Thoracic aorta (tissue), 2 donors: Measurements from ENCODE around the gene PPIP5K2. TPM values are rescaled to one million over a fixed set of nuclear protein-coding genes. Genes with fewer than 3 reads are reported as not detected.

ENCODE experiments used
- ATAC-seq: fragments of 150-250 bp; one replicate; pipeline ENCODE4 v1.8.0; 2017; ENCODE audit warnings: low read depth; ENCODE audit not compliant: insufficient number of reproducible peaks, low FRiP score
- DNase-seq: peaks from one replicate; pipeline ENCODE4 v3.0.0-alpha.2; 2020; ENCODE audit warnings: low spot score
- H3K27ac ChIP-seq, 2 donors: fragments of 200-600 bp; sonication (generic); 1 replicate in 1 of 2; 2 replicates in 1 of 2; pipeline ENCODE4 v1.5.1; 2016; ENCODE audit warnings: mild to moderate bottlenecking in 2 of 2, moderate library complexity in 2 of 2
- H3K27me3 ChIP-seq: fragments of 200-600 bp; sonication (generic); replicated peaks from 2 replicates; pipeline ENCODE4 v1.6.0; 2016; ENCODE audit warnings: mild to moderate bottlenecking; ENCODE audit not compliant: insufficient read depth
- H3K36me3 ChIP-seq: fragments of 200-600 bp; sonication (generic); one replicate; pipeline ENCODE4 v1.5.1; 2016
- H3K4me1 ChIP-seq, 2 donors: fragments of 200-600 bp; sonication (generic); 1 replicate in 1 of 2; 2 replicates in 1 of 2; pipeline versions ENCODE4 v1.5.1 to v1.6.0; 2016; ENCODE audit warnings: low read depth in 2 of 2, mild to moderate bottlenecking in 1 of 2; ENCODE audit not compliant: control insufficient read depth in 1 of 2
- H3K4me3 ChIP-seq: fragments of 200-600 bp; sonication (generic); 2 replicates; pipeline ENCODE4 v1.5.1; 2016; ENCODE audit warnings: mild to moderate bottlenecking
- H3K9me3 ChIP-seq: fragments of 200-600 bp; sonication (generic); 2 replicates; pipeline ENCODE4 v1.5.1; 2016
- total RNA-seq, 2 donors: library from RNA; depleted of rRNA; stranded (reverse); fragments of >200 nt; gene quantifications; one replicate each; pipeline versions ENCODE4 v1.1.0 to v1.2.3, GENCODE V29; 2016
- TF ChIP-seq, protein P1 (sequence below): fragments of 200-600 bp; sonication (generic); IDR thresholded peaks from one replicate; pipeline ENCODE4 v1.5.1; 2019; ENCODE audit warnings: antibody characterized with exemption

The PPIP5K2 gene
- total RNA-seq, 2 donors from 2014 or later: 60.8 to 67.5 TPM

DNA sequence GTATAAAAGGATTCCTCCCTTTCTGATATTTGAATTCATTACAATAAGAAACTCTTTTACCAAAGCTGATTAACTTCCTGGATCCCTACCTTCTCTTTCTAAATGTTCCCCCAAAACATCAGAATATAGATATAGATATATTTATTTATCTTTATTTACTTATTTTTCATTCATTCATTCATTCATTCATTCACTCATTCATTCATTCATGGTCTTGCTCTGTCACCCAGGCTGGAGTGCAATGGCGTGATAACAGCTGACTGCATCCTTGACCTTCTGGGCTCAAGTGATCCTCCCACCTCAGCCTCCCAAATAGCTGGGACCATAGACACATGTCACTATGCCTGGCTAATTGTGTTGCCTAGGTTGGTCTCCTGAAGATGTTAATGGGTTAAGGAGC is 30.8 kb upstream of the PPIP5K2 start:
- no peaks in the 10 kb centered on the region for H3K27me3 ChIP-seq
- no peak overlapping the region for H3K4me3 ChIP-seq
- H3K36me3 ChIP-seq: peaks cover 3% of the 10 kb centered on the region
- H3K27ac ChIP-seq: no peak overlapping the region
- H3K9me3 ChIP-seq: peaks cover 3% of the 10 kb centered on the region
- TF ChIP-seq, protein P1, sequence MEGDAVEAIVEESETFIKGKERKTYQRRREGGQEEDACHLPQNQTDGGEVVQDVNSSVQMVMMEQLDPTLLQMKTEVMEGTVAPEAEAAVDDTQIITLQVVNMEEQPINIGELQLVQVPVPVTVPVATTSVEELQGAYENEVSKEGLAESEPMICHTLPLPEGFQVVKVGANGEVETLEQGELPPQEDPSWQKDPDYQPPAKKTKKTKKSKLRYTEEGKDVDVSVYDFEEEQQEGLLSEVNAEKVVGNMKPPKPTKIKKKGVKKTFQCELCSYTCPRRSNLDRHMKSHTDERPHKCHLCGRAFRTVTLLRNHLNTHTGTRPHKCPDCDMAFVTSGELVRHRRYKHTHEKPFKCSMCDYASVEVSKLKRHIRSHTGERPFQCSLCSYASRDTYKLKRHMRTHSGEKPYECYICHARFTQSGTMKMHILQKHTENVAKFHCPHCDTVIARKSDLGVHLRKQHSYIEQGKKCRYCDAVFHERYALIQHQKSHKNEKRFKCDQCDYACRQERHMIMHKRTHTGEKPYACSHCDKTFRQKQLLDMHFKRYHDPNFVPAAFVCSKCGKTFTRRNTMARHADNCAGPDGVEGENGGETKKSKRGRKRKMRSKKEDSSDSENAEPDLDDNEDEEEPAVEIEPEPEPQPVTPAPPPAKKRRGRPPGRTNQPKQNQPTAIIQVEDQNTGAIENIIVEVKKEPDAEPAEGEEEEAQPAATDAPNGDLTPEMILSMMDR: no peak
- H3K4me1 ChIP-seq: peaks cover 14 to 19% of the 10 kb centered on the region in 2 donors
- ATAC-seq: no peak
- no peak for DNase-seq

DNA sequence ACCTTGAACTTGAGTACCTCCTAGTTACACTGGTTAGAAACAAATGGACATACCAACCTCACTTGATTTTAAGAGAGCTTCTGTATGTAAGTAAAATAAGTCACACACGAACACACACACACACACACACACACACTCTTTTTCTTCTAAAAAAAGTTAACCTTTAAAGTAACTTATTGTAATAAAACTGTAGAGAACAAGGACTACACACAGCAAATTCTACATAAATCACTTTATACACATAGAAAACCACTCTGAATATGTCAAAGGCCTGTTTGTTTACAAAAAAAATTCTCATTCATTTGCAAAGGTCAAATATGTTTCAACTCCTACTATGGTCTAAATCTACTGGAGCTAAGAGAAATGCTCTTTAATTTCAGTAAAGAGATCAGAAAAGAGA is 29.3 kb upstream of the PPIP5K2 start:
- peaks cover 28 to 34% of the 10 kb centered on the region in 2 donors for H3K4me1 ChIP-seq
- ATAC-seq: no peak
- no peaks in the 10 kb centered on the region for H3K9me3 ChIP-seq
- TF ChIP-seq, protein P1: no peak
- no peak overlapping the region for H3K27ac ChIP-seq
- DNase-seq: no peak
- no peaks in the 10 kb centered on the region for H3K27me3 ChIP-seq
- H3K36me3 ChIP-seq: no peaks in the 10 kb centered on the region
- H3K4me3 ChIP-seq: no peak overlapping the region

DNA sequence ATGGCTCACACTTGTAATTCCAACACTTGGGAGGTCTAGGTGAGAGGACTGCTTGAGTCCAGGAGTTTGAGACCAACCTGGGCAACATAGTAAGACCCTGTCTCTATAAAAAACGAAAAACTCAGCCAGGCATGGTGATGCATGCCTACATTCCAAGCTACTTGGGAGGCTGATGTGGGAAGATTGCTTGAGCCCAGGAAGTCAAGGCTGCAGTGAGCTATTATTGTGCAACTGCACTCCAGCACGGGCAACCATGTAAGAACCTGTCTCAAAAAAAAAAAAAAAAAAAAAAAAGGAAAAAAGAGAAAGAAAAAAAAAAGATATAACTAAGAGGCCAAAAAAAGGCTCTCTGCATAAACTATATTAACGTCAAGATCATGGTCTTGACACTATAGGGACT is 27.4 kb upstream of the PPIP5K2 start:
- no peaks in the 10 kb centered on the region for H3K27me3 ChIP-seq
- ATAC-seq (no peak), DNase-seq (no peak)
- H3K36me3 ChIP-seq: no peaks in the 10 kb centered on the region
- H3K4me1 ChIP-seq: peaks cover 28 to 50% of the 10 kb centered on the region in 2 donors
- no peak overlapping the region for H3K4me3 ChIP-seq
- H3K27ac ChIP-seq: peak overlapping the region; percentile 85 to 90
- TF ChIP-seq, protein P1: no peak
- H3K9me3 ChIP-seq: no peaks in the 10 kb centered on the region

DNA sequence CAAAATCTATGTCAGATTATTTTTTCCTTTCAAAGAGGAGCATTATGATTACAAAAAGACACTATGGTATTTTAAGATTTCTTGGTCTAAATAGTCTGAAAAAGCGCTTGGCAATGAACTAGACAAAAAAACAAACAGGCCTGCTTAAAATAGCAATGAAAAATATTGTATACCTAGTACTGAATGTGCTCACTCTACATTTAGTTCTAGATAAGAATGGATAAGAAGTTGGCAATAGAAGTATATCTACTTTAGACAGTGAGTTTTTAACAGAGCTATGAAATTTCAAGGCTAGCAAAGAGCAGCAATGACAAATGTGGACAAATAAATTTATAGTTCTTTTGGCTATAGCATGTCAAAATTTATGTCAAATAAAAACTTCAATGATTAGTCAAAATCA is 26.4 kb upstream of the PPIP5K2 start:
- Histone ChIP-seq H3K4me1 (peaks cover 28 to 53% of the 10 kb centered on the region in 2 donors), H3K27me3 (no peaks in the 10 kb centered on the region), H3K36me3 (no peaks in the 10 kb centered on the region), H3K4me3 (no peak overlapping the region), H3K9me3 (no peaks in the 10 kb centered on the region), H3K27ac (peak overlapping the region; percentile 85 to 90)
- TF ChIP-seq, protein P1: no peak
- ATAC-seq (no peak), DNase-seq (no peak)

DNA sequence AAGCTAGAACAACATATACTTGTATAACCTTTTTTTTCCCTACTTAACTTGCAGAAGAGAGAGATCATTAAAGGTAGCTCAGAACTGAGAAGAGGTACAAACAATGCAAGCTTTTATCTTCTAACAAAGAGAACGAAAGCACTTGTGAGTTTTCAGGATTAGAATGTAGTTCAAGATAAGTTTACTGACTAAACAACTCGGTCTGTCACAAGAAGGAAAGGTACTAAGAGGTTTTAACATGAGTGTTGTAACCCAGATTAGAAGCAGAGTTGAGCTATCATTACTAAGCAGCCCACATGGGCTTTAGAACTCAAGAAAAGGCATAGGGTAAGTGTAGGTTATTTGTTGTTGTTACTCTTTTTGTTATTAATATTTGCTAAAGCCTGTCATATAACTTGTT is 25.4 kb upstream of the PPIP5K2 start:
- H3K4me1 ChIP-seq: peaks cover 28 to 53% of the 10 kb centered on the region in 2 donors
- H3K27ac ChIP-seq: peak overlapping the region; percentile 83 to 85
- ATAC-seq: no peak
- TF ChIP-seq, protein P1: no peak
- no peaks in the 10 kb centered on the region for H3K9me3 ChIP-seq
- H3K36me3 ChIP-seq: no peaks in the 10 kb centered on the region
- no peak for DNase-seq
- no peak overlapping the region for H3K4me3 ChIP-seq
- no peaks in the 10 kb centered on the region for H3K27me3 ChIP-seq
